ENCODE data around the gene ZNF530. TPM values are rescaled to one million over a fixed set of nuclear protein-coding genes. Genes with fewer than 3 reads are reported as not detected.

Gene ZNF530
- total and polyA plus RNA-seq, 4 donors: 1.6 to 2.5 (median 2.3) TPM; not detected in 1

DNA sequence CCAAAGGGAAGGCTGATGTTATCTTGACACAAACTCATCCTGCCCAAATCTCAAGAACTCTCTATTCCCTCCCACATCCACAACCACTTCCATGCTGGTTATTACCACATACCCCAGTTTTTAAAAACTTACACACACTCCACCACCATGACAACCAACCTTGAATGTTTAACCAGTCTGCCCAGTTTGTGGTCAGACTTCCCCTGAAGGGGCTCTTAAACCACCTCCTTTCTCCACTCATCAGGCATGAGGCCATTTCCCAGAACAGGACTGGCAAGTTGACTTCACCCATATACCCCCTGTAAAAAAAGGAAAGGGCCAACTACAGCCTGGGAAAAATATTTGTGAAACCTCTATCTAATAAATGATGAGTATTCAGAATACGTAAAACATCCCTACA lies 56.7 kb downstream of the ZNF530 start:
- Histone ChIP-seq H3K4me3 (ENCODE audit: low read length in 2 of 2) (no peak overlapping the region), H3K9me3 (ENCODE audit: control insufficient read depth, low read length) (peaks cover 9% of the 10 kb centered on the region), H3K4me1 (ENCODE audit: control insufficient read depth in 1 of 2, insufficient read depth in 2 of 2, low read length in 2 of 2) (no peaks in the 10 kb centered on the region), H3K36me3 (ENCODE audit: control insufficient read depth in 1 of 2, insufficient read depth in 2 of 2, low read length in 1 of 2) (no peaks in the 10 kb centered on the region), H3K27me3 (ENCODE audit: control insufficient read depth in 1 of 2, insufficient read depth in 2 of 2, low read length in 1 of 2) (no peaks in the 10 kb centered on the region), H3K27ac (ENCODE audit: low read depth in 1 of 2, low read length in 2 of 2) (no peak overlapping the region)
- no peak for ATAC-seq (ENCODE audit: low FRiP score)
- intact Hi-C loops (cut with DNase I): no loop called here
- no peak for DNase-seq
- WGBS, 2 donors: 74 to 76% methylated on average over 1 of the region's 1 CpG

Other genes with a start within 250 kb of the ZNF530 start
- gene ZNF304, start 248.6 kb upstream of the ZNF530 start, total RNA-seq: 10 to 100 TPM in 1 of 2 donors, 1 to 10 TPM in 1; 9.7 to 11.0 TPM
- 1 to 10 TPM; 1.8 to 4.5 TPM for gene ZNF304, start 248.6 kb upstream of the ZNF530 start, polyA plus RNA-seq
- 10 to 100 TPM in 1 of 2 donors, 1 to 10 TPM in 1; 8.3 to 13.4 TPM for gene TRAPPC2B, start 236.3 kb upstream of the ZNF530 start, total RNA-seq
- 10 to 100 TPM; 17.9 to 28.2 TPM for gene TRAPPC2B, start 236.3 kb upstream of the ZNF530 start, polyA plus RNA-seq
- 1 to 10 TPM; 2.6 to 2.7 TPM for gene ZNF547, start 236.3 kb upstream of the ZNF530 start, total RNA-seq
- 1 to 10 TPM; 1.8 to 2.6 TPM for gene ZNF547, start 236.3 kb upstream of the ZNF530 start, polyA plus RNA-seq
- gene ZNF548, start 210.0 kb upstream of the ZNF530 start, total RNA-seq: 10 to 100 TPM; 23.4 to 29.0 TPM
- 1 to 10 TPM; 2.3 to 7.1 TPM for gene ZNF548, start 210.0 kb upstream of the ZNF530 start, polyA plus RNA-seq
- 10 to 100 TPM; 15.2 to 15.8 TPM for gene ZNF17, start 188.7 kb upstream of the ZNF530 start, total RNA-seq
- gene ZNF17, start 188.7 kb upstream of the ZNF530 start, polyA plus RNA-seq: 1 to 10 TPM; 2.1 to 3.7 TPM
- 1 to 10 TPM; 6.1 to 7.6 TPM for gene ZNF749, start 164.6 kb upstream of the ZNF530 start, total RNA-seq
- gene ZNF749, start 164.6 kb upstream of the ZNF530 start, polyA plus RNA-seq: 1 to 10 TPM; 2.1 to 4.0 TPM
- gene VN1R1, start 142.7 kb upstream of the ZNF530 start, total RNA-seq: 1 to 10 TPM in 1 of 2 donors, under 1 TPM in 1; 0.62 to 1.1 TPM
- gene VN1R1, start 142.7 kb upstream of the ZNF530 start, polyA plus RNA-seq: under 1 TPM in 1 of 2 donors, not detected in 1; 0.77 TPM
- 1 to 10 TPM; 6.7 to 9.1 TPM for gene ZNF772, start 122.3 kb upstream of the ZNF530 start, total RNA-seq
- gene ZNF772, start 122.3 kb upstream of the ZNF530 start, polyA plus RNA-seq: 1 to 10 TPM in 1 of 2 donors, under 1 TPM in 1; 0.88 to 1.8 TPM
- gene ZNF419, start 112.1 kb upstream of the ZNF530 start, total RNA-seq: 10 to 100 TPM in 1 of 2 donors, 1 to 10 TPM in 1; 6.1 to 12.8 TPM
- gene ZNF419, start 112.1 kb upstream of the ZNF530 start, polyA plus RNA-seq: 1 to 10 TPM; 5.6 to 7.0 TPM
- 1 to 10 TPM; 6.3 to 9.6 TPM for gene ZNF773, start 99.9 kb upstream of the ZNF530 start, total RNA-seq
- 1 to 10 TPM; 2.1 to 5.4 TPM for gene ZNF773, start 99.9 kb upstream of the ZNF530 start, polyA plus RNA-seq
- 1 to 10 TPM; 6.2 to 7.6 TPM for gene ZNF549, start 72.5 kb upstream of the ZNF530 start, total RNA-seq
- 1 to 10 TPM; 1.1 to 3.8 TPM for gene ZNF549, start 72.5 kb upstream of the ZNF530 start, polyA plus RNA-seq
- gene ZNF550, start 40.0 kb upstream of the ZNF530 start, total RNA-seq: 1 to 10 TPM; 4.9 to 8.9 TPM
- 1 to 10 TPM; 2.4 to 3.3 TPM for gene ZNF550, start 40.0 kb upstream of the ZNF530 start, polyA plus RNA-seq
- 1 to 10 TPM; 4.0 to 6.1 TPM for gene ZNF416, start 21.0 kb upstream of the ZNF530 start, total RNA-seq
- gene ZNF416, start 21.0 kb upstream of the ZNF530 start, polyA plus RNA-seq: 1 to 10 TPM; 1.5 to 2.5 TPM
- gene ZIK1, start 15.7 kb upstream of the ZNF530 start, total RNA-seq: 1 to 10 TPM; 3.5 to 6.3 TPM
- gene ZIK1, start 15.7 kb upstream of the ZNF530 start, polyA plus RNA-seq: 1 to 10 TPM in 1 of 2 donors, not detected in 1; 2.4 TPM
- gene ZNF134, start 14.4 kb downstream of the ZNF530 start, total RNA-seq: 10 to 100 TPM; 13.1 to 16.6 TPM
- 1 to 10 TPM; 2.4 to 8.1 TPM for gene ZNF134, start 14.4 kb downstream of the ZNF530 start, polyA plus RNA-seq
- 10 to 100 TPM in 1 of 2 donors, 1 to 10 TPM in 1; 8.9 to 14.8 TPM for gene ZNF211, start 33.3 kb downstream of the ZNF530 start, total RNA-seq
- 10 to 100 TPM in 1 of 2 donors, 1 to 10 TPM in 1; 1.3 to 10.2 TPM for gene ZNF211, start 33.3 kb downstream of the ZNF530 start, polyA plus RNA-seq
- gene ZSCAN4, start 69.0 kb downstream of the ZNF530 start, total RNA-seq: not detected
- gene ZSCAN4, start 69.0 kb downstream of the ZNF530 start, polyA plus RNA-seq: under 1 TPM in 1 of 2 donors, not detected in 1; 0.50 TPM
- gene ZNF551, start 82.1 kb downstream of the ZNF530 start, total RNA-seq: 1 to 10 TPM; 6.4 to 8.5 TPM
- gene ZNF551, start 82.1 kb downstream of the ZNF530 start, polyA plus RNA-seq: 1 to 10 TPM; 1.2 to 2.0 TPM
- gene ZNF154, start 109.3 kb downstream of the ZNF530 start, total RNA-seq: 1 to 10 TPM; 2.3 to 6.4 TPM
- 1 to 10 TPM in 1 of 2 donors, under 1 TPM in 1; 0.88 to 5.2 TPM for gene ZNF154, start 109.3 kb downstream of the ZNF530 start, polyA plus RNA-seq
- gene ZNF671, start 127.7 kb downstream of the ZNF530 start, total RNA-seq: 1 to 10 TPM; 2.9 to 5.4 TPM
- gene ZNF671, start 127.7 kb downstream of the ZNF530 start, polyA plus RNA-seq: 1 to 10 TPM; 1.1 to 5.2 TPM
- 10 to 100 TPM in 1 of 2 donors, 1 to 10 TPM in 1; 7.8 to 13.6 TPM for gene ZNF776, start 146.9 kb downstream of the ZNF530 start, total RNA-seq
- gene ZNF776, start 146.9 kb downstream of the ZNF530 start, polyA plus RNA-seq: 1 to 10 TPM; 4.8 to 5.4 TPM
- gene ZNF586, start 169.8 kb downstream of the ZNF530 start, total RNA-seq: 10 to 100 TPM in 1 of 2 donors, 1 to 10 TPM in 1; 9.8 to 17.9 TPM
- 1 to 10 TPM; 3.7 to 6.6 TPM for gene ZNF586, start 169.8 kb downstream of the ZNF530 start, polyA plus RNA-seq
- gene ZNF552, start 215.0 kb downstream of the ZNF530 start, total RNA-seq: 1 to 10 TPM; 8.0 to 8.5 TPM
- gene ZNF552, start 215.0 kb downstream of the ZNF530 start, polyA plus RNA-seq: 1 to 10 TPM; 4.5 to 6.1 TPM
- 10 to 100 TPM; 14.1 to 15.8 TPM for gene ZNF587B, start 230.4 kb downstream of the ZNF530 start, total RNA-seq
- gene ZNF587B, start 230.4 kb downstream of the ZNF530 start, polyA plus RNA-seq: 1 to 10 TPM; 1.5 to 4.6 TPM
- gene ZNF587, start 250.0 kb downstream of the ZNF530 start, total RNA-seq: 10 to 100 TPM; 24.9 to 40.8 TPM
- gene ZNF587, start 250.0 kb downstream of the ZNF530 start, polyA plus RNA-seq: 1 to 10 TPM; 3.4 to 9.6 TPM

All from aorta (tissue), 5 donors.